Activated naive CD4-positive, alpha-beta T cell (primary cell): ENCODE results near the gene FGFR4.
"Not testable (repeated sequence)": the region's sequence is repeated elsewhere in the genome, so short reads cannot be mapped to it uniquely, and the experiment has no call there.

Experiments
- DNase-seq, 4 experiments: peaks; one replicate each; lab custom pipeline; 2025; lab: John Stamatoyannopoulos, UW

FGFR4 gene

GRCh38 chr5:177086654-177087397, at the start of gene FGFR4:
Gene FGFR4, plus strand, starts transcription at chr5:177086915. Its CDS starts 2,688 bp downstream, at chr5:177089603.
- DNase-seq, result peak in 3 of 4 experiments; percentile 19 to 59 (median 21)

GRCh38 chr5:177036921-177037320, 49.8 kb upstream of the FGFR4 start:
- no peak for DNase-seq

- no peak for DNase-seq
These were observed 45.8 kb upstream of the FGFR4 start for GRCh38 chr5:177040814-177041420.

- DNase-seq, result no peak
These were observed 44.8 kb upstream of the FGFR4 start for GRCh38 chr5:177041936-177042335.

GRCh38 chr5:177043114-177043513, 43.6 kb upstream of the FGFR4 start:
- no peak for DNase-seq

- DNase-seq, result no peak
These were observed 42.8 kb upstream of the FGFR4 start for GRCh38 chr5:177043958-177044357.

- DNase-seq, result no peak
These were observed 42.1 kb upstream of the FGFR4 start for GRCh38 chr5:177044641-177045040.

- no peak for DNase-seq
These were observed 41.1 kb upstream of the FGFR4 start for GRCh38 chr5:177045631-177046030.

- DNase-seq, result not testable (repeated sequence)
These were observed 38.2 kb upstream of the FGFR4 start for GRCh38 chr5:177048531-177048930.

- no peak for DNase-seq
These were observed 37.4 kb upstream of the FGFR4 start for GRCh38 chr5:177049285-177049684.

GRCh38 chr5:177064500-177065277, 22.0 kb upstream of the FGFR4 start:
- DNase-seq, result no peak

- DNase-seq, result no peak
These were observed 21.2 kb upstream of the FGFR4 start for GRCh38 chr5:177065491-177065890.

- no peak for DNase-seq
These were observed 20.5 kb upstream of the FGFR4 start for GRCh38 chr5:177066224-177066623.

- no peak for DNase-seq
These were observed 19.2 kb upstream of the FGFR4 start for GRCh38 chr5:177067503-177067902.

GRCh38 chr5:177070536-177071191, 16.1 kb upstream of the FGFR4 start:
- no peak for DNase-seq

GRCh38 chr5:177071666-177072385, 14.9 kb upstream of the FGFR4 start:
- peak in 3 of 4 experiments; percentile 6 to 36 (median 23) for DNase-seq

- no peak for DNase-seq
These were observed 9.4 kb upstream of the FGFR4 start for GRCh38 chr5:177077335-177077734.

- no peak for DNase-seq
These were observed 7.1 kb upstream of the FGFR4 start for GRCh38 chr5:177079606-177080005.

- no peak for DNase-seq
These were observed 6.5 kb upstream of the FGFR4 start for GRCh38 chr5:177080265-177080664.

GRCh38 chr5:177081859-177082258, 4.9 kb upstream of the FGFR4 start:
- DNase-seq, result no peak

- no peak for DNase-seq
These were observed 3.4 kb upstream of the FGFR4 start for GRCh38 chr5:177083357-177083756.

GRCh38 chr5:177084175-177084574, 2.5 kb upstream of the FGFR4 start:
- no peak for DNase-seq
